SK-N-MC (cell line): ENCODE results near the gene DIP2C.

Experiments used
- EZH2 ChIP-seq: fragments of 200-600 bp; sonication (generic); IDR thresholded peaks from one replicate; pipeline ENCODE4 v1.6.1; 2017; ENCODE audit warnings: antibody characterized with exemption
- POLR2AphosphoS5 ChIP-seq: IDR thresholded peaks from 2 replicates; pipeline ENCODE4 v1.6.1; 2012; ENCODE audit warnings: mild to moderate bottlenecking, low read depth, low read length, borderline replicate concordance

DNA sequence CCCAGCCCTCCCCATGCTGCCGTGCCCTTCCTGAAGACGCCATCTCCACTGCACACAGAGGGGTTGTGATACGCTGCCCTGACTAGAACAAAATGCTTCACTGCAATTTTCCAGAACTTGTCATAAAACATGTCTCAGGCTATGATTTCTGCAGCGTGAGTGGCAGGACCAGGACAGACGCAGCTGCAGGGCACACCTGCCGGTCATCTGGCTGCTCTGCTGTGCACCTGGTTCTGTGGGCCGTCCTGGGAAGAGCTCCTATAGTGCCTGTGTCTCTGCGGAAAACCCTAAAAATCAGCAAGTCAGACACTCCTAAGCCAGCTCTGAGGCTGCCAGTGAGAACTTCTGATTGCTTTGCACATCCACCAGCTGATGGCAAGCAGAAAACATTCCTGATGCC is 39.7 kb upstream of the DIP2C start:
- TF ChIP-seq EZH2 = no peak
- no peak for TF ChIP-seq POLR2AphosphoS5
